NCI-H2196 (cell line): ENCODE results near the gene COG5.

Experiments
- DNase-seq: peaks from one replicate; lab custom pipeline; 2025; ENCODE audit not compliant: unreplicated experiment; lab: John Stamatoyannopoulos, UW

The COG5 gene

DNA sequence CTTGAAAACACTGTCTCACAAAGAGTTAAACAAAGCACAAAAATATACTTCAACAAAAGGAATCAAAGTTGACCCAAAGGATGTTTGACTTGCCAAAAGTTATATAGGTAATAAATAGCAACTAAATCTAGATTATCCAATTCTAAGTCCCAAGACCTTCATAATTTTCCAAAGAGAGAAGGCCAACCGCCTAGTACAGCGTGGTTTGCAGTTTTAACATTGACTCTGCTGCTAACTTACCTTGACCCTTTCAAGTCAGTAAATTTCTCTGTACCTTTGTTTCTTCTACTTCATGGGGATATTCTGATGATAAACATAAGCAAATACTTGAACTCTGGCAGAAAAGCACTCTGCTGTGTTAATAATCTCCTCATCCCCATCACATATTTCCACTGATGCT is 95.7 kb downstream of the COG5 start:
- DNase-seq = no peak

- no peak for DNase-seq
These were observed 99.0 kb downstream of the COG5 start for GRCh38 chr7:107464666-107465226.

DNA sequence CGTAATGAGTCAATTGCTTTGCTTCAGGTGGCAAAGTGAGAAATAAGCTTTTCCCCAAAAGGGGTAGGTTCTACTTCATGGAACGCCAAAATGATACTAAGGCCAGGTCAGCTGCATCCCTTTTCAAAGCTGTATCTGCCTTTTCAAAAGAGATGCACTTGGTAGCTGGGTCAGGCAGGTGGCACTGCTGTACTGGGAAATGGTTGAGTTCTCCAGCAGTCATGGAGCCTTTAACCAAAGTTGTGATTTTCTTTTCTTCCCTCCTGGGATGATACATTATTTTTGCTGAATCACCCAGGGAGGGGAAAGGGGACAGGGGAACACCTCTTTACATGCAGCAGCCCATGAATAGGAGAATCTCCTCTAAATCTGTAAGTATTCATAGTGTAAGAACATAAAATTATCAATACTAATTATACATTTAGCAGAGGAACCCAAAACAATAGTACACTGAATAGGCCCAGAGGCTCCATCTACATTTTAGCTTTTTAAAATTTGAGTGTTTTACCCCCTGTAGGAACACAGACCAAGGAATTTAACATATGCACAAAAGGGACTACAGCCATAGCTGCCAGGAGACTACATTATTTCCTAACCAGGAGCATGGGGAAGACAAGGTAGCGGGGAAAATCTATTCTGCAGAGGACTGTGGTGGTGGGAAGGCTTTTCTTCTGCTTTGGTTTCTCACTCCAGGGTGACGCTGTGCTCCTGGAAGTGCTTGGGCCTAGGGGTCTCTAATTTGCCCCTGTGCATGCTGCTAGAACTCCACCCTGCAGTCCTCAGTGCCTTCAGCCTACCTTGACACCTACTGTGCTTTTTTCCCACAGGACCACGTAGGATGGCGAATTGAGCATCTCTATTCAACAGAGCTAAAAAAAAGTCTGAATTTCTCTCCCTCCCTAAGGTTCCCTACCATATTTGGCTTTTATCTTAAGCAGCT is 100.3 kb downstream of the COG5 start:
- peak; percentile 67 for DNase-seq

DNA sequence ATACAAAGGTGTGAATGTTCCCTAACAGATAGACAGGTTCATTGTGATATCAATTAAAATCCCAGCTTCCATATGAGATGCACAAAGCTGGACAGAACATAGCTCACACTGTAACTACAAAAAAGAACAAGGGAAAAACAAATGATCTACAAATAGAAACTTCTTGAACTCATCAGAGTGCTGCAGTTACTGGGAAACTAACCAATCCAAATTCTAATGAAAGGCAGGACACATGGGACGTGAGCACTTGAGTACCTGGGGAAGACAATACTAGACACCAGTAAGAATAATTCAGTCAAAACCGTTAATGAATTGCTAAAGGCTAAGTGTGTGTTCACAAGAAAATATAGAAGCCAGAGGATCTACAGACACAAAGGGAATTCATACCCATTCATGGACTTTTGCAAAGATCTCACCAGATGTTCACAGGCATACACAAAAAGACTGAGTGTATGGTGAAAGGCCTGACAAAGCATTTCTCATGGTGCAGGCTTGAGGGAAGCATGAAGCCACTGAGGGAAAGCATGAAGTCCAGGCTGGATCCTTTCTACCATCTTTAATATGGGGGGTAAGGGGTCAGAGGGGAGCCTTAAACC is 101.7 kb downstream of the COG5 start:
- no peak for DNase-seq

GRCh38 chr7:107453388-107453787 is 110.3 kb downstream of the COG5 start:
- DNase-seq = no peak

- DNase-seq = no peak
These were observed 112.8 kb downstream of the COG5 start for GRCh38 chr7:107450970-107451369.

DNA sequence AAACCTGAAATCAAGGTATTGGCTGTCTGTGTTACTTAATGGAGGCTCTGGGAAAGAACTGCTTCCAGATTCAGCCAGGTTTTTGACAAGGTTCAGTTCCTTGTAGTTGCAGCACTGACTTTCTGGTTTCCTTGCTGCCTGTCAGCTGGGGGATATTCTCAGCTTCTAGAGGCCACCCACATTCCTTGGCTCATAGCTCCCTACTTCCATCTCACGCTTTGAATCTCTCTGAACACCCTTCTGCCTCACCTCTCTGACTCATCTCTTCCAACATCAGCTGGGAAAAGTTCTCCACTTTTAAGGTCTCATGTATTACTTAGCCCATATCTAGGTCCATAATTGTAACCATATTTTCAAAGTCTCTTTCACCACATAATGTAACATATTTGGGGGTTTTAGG is 116.7 kb downstream of the COG5 start:
- no peak for DNase-seq

DNA sequence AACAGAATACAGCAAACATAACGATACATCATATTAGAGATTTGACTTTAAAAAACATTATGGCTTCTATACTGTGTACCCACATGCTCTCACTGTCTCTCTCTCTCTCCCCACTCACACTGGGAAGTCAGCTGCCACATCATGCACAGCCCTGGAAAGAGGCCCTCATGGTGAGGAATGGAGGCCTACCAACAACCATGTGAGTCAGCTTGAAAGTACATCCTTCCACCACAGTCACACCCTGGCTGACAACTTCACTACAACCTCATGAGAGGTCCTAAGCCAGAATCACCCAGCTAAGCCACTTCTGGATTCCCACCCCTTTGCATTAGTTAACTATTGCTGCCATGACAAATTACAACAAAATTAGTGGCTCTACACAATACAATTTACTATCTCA is 117.2 kb downstream of the COG5 start:
- no peak for DNase-seq

- DNase-seq = no peak
These were observed 121.0 kb downstream of the COG5 start for GRCh38 chr7:107442678-107443077.

DNA sequence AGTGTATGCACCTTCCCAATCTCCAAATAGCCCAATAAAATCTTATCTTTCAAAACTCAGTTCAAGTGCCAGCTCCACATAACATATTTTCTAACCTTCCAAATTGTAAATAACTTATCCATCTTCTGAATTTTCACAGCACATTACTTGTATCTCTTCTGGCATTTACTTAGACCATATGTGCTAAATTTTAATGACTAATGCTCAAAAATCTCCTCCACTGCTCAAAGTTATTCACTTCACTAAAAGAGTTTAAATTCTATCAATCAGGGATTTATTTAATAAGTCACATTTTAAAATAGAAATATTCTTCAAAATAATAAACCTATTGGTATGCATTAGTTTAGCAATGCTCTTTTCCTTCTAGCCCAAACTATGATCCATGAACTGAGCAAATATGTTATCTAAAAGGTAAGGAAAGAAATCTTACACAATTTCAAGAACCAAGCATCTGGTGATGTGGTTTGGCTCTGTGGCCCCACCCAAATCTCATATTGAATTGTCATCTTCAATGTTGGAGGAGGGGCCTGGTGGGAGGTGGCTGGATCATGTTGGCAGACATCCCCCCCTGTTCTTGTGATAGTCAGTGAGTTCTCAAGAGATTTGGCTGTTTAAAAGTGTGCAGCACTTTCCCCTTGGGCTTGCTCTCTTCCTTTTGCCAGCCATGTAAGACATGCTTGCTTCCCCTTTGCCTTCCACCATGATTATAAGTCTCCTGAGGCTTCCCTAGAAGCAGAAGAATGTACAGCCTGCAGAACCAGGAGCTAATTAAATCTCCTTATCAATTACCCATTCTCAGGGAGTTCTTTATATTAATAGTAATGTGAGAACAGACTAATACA is 121.9 kb downstream of the COG5 start:
- no peak for DNase-seq

GRCh38 chr7:107439025-107439424 is 124.7 kb downstream of the COG5 start:
- no peak for DNase-seq

- DNase-seq = no peak
These were observed 128.0 kb downstream of the COG5 start for GRCh38 chr7:107435749-107436148.

GRCh38 chr7:107432261-107432660 is 131.5 kb downstream of the COG5 start:
- no peak for DNase-seq

GRCh38 chr7:107430057-107430456 is 133.7 kb downstream of the COG5 start:
- no peak for DNase-seq

DNA sequence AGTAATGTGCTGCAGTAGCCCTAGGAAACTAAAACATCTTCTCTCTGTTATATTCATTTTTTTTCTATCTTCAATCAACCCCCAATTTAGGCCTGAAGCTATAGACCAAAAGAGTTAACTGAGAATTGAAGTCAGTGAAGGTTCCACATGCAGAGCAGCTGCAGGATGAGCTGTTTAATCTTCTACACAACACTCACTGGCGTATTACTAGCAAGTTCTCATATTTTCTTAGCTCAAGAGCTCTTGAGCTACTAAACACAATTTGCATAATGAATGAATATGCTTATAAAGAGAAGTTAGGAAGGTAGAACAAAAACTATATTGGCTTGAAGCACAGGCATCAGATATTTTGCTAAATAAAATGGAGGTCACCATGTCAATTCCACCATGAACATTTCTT is 135.1 kb downstream of the COG5 start:
- DNase-seq = no peak

DNA sequence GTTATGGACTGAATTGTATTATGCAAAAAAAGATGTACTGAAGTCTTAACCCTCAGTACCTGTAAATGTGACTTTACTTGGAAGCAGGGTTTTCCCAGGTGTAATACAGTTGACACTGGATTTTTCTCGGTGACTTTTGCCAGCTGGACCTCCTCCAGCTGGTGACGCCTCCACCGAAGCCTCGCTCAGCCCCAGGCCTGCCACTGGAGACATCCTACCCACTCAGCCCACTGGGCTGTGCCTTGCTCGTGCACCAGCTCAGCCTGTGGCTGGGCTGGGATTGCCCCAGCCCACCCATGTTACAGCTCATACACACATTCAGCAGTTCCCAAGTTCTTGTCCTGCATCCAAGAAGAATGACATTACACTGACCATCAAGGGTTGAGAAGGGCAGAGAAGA is 136.3 kb downstream of the COG5 start:
- no peak for DNase-seq

DNA sequence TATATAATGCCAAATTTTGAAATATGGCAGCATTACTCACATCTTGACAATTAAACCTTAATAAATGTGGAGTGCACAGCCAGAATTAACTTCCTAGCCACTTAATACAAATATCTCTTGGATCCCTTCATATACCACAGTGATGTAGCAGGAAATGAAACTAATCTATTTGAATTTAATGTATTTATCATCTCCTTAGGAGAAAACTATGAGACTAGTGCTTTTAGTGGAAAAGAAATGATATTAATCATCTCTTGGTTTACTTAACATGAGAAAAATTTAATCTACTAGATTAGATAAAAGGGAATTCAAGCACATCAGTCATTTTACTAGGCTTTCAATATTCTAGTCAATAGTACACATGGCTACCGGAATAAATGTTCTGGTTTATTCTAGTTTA is 149.5 kb downstream of the COG5 start:
- no peak for DNase-seq

DNA sequence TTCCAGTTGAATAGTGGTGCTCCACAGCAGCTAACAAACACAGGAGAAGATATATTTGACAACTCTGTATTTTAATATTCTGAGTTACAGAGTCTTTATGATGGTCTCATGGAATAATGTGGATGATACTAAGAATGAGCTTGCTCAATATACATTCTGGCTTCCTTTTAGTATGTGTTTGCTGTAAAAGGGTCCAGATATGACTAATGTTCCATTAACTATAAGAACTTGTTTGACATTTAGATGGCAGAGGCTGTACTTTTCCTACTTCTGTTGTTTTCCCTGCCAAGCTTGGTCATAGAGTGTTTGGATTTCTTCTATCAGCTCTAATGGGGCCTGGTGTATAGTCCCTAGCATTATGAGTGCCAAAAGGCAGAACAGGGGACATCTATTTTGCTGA is 155.4 kb downstream of the COG5 start:
- no peak for DNase-seq

GRCh38 chr7:107405559-107405958 is 158.2 kb downstream of the COG5 start:
- no peak for DNase-seq

- DNase-seq = no peak
These were observed 158.8 kb downstream of the COG5 start for GRCh38 chr7:107404740-107405537.

GRCh38 chr7:107398161-107398560 is 165.6 kb downstream of the COG5 start:
- DNase-seq = no peak
